ENCODE measurements around the gene TRPV4.

- TF ChIP-seq POLR2A (IDR thresholded peaks at IDR 0.05), result no peak
- TF ChIP-seq, protein P1, sequence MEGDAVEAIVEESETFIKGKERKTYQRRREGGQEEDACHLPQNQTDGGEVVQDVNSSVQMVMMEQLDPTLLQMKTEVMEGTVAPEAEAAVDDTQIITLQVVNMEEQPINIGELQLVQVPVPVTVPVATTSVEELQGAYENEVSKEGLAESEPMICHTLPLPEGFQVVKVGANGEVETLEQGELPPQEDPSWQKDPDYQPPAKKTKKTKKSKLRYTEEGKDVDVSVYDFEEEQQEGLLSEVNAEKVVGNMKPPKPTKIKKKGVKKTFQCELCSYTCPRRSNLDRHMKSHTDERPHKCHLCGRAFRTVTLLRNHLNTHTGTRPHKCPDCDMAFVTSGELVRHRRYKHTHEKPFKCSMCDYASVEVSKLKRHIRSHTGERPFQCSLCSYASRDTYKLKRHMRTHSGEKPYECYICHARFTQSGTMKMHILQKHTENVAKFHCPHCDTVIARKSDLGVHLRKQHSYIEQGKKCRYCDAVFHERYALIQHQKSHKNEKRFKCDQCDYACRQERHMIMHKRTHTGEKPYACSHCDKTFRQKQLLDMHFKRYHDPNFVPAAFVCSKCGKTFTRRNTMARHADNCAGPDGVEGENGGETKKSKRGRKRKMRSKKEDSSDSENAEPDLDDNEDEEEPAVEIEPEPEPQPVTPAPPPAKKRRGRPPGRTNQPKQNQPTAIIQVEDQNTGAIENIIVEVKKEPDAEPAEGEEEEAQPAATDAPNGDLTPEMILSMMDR (IDR thresholded peaks at IDR 0.05), result peak; percentile 97 to 100 (median 99)
Observed at GRCh38 chr12:109844983-109845823, 12.0 kb upstream of the TRPV4 start.

Measured in body of pancreas (tissue), 4 donors.